ENCODE data around the gene PLEKHG5.

The PLEKHG5 gene

GRCh38 chr1:6424619-6425593 lies 66.6 kb downstream of the PLEKHG5 start, which contains the start of gene ESPN:
ESPN (plus strand) TSS chr1:6424776; CDS start chr1:6424956, 180 bp downstream.
- peak; percentile 33 to 78 for DNase-seq

- no peak for DNase-seq
These were observed 67.4 kb downstream of the PLEKHG5 start for GRCh38 chr1:6424000-6424565.

DNA sequence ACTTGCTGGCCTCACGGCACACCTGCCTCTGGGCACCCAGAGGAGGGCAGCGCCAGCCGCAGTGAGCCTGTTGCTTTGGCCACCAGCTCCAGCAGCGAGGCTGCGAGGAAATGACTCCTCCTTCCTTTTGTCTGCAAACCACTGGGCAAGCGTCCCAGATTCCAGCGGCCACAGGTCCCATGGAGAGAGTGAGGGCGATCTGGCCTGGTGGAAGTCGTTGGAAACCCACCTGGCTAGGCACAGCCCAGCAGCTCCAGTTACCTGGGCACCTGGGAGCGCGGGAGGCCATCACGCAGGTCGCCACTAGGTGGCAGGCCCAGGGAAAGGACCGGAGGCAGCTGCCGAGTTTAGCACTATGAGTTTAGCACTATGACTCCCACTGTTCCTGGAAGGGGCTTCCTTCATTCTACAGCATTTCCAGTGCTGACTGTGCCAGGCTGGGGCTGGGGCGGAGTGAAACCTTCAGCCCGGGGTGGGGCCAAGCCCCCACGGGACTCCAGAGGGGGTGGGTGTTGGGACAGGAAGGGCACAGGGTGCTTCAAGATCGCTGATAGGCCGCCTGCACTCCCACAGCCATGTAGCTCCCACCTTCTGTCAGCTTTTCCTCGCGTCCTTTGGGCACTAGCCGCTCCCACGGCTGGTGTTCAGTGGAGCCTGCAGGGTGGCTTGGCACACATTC lies 68.0 kb downstream of the PLEKHG5 start:
- DNase-seq, result peak; percentile 66 to 88

- DNase-seq, result no peak
These were observed 70.2 kb downstream of the PLEKHG5 start for GRCh38 chr1:6421266-6421665.

DNA sequence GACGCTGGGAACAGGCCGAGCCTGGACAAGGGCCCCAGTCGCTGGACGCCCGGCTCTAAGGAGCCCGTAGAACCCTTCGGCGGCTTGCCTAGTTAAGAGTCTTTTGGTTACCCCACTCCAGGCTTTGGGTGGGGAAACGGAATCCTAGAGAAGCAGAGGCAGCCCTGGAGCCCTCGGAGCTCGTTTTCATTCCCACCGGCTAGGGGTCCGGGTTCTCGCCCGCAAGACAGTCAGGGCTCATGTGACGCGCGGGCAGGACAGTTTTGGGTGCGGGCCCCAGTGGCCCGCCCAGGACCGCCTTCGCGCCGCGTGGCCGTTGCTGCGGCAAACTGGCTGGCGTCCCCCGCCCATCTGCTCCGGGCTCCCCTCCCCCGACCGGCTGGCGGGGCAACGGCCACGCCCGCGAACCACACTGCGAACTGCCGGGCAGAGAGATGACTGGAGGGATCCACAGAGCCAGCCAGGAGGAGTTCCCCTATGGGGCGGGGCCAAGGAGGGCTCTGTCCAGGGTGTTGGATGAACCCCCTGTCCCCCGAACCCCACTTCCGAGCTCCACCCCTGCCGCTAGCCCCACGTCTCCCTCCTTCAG lies 70.9 kb downstream of the PLEKHG5 start:
- peak; percentile 56 to 88 for DNase-seq

- peak; percentile 56 to 89 for DNase-seq
These were observed 71.5 kb downstream of the PLEKHG5 start, which contains the start of gene HES2 for GRCh38 chr1:6419804-6420453. HES2 (minus strand) TSS chr1:6419919; CDS start chr1:6419820, 99 bp downstream.

DNA sequence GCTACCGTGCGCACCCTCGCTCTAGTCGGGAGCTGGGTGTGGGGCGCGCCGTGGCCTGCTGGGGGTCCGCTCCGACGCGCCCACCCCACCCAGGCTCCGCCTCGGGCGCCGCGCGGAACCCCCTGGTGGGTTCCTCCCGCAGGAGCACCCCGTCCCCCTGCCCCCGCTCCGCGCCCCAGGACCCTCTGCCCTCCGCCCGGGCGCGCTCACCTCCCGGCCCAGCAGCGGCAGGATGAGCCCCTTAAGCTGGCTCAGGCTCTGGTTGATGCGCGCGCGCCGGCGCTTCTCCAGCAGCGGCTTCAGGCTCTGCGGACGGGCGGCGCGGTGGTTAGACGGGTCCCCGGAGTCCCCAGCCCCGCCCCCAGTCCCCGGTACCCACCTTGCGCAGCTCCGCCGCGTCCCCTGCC lies 72.1 kb downstream of the PLEKHG5 start:
- DNase-seq, result peak in 1 of 2 experiments; percentile 89

DNA sequence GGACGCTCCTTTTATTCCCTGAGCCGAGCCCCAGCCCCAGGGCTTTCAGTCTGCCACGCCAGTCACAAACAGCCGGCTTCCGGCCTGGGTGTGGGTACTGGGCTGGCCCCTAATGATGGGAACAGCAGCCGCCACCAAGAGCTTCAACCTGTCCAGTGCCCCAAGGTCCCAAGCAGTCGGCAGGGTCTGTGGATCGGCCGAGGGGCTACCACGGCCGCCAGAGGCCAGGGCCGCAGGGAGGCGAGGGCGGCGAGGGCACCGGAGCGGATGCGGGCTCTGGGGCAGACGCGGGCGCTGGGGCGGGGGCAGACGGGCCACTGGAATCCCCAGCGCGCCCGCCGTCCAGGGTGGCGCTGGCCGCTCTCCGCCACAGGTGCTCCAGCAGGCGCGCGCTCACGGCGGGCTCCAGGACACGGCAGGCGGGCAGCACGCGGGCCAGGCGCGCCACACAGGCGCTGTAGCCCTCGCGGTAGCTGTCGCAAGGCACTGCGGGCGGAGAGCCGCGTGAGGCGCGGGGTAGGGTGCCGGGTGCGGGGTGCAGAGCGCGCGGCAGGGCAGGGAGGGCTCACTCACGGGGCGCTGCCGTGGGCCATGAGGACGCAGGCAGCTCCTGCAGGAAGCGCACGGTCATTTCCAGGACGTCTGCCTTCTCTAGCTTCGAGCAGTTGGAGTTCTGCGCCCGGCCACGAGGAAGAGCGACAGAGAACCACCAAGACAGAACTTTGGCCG lies 72.6 kb downstream of the PLEKHG5 start:
- DNase-seq, result peak in 1 of 2 experiments; percentile 69

DNA sequence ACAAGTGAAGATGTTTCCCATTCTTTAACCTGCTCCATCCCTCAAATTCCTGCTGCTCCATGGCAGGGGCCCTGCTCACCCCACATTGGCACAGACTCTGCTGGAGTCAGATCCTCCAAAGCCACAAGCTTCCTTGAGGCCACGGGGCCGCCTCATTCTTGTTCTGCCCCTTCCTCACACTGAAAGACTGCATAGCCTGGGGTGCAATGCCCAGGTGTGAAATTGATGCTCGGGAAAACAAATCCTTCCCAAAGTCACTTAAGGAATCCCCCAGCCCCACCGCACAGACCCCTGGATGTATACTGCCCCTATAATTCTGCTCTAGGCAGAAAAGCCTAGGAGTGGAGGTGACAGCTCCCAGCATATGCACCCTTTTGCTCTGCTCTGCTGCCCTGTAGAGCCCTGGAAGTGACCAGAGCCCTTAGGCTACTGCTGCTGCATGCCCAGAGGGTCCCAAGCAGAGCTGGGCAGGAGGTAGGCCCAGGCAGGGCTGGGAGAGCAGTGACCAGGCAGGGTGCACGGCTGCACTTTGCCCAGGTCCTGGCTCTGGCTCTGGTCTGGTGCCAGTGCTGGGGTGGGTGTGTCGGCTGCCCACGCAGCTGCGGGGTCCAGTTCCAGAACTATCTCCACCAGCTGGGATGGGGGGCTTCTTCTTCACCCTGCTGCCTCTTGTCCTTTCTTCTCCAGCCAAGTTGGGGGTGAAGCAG lies 73.4 kb downstream of the PLEKHG5 start:
- no peak for DNase-seq
